HG02642 (cell line): ENCODE results near the gene ONECUT3.

Source experiments
- ATAC-seq: cut with Tn5 transposase; IDR thresholded peaks from one replicate; pipeline ENCODE4 v1.9.1; 2021; ENCODE audit warnings: mild to moderate bottlenecking; ENCODE audit not compliant: unreplicated experiment, poor library complexity

ONECUT3 gene

GRCh38 chr19:1736927-1737326 lies 16.4 kb upstream of the ONECUT3 start:
- no peak for ATAC-seq

- ATAC-seq, result no peak
Observed at GRCh38 chr19:1739960-1740629, 13.2 kb upstream of the ONECUT3 start.

- ATAC-seq, result no peak
Observed at GRCh38 chr19:1742989-1743696, 10.2 kb upstream of the ONECUT3 start.

- no peak for ATAC-seq
Observed at GRCh38 chr19:1744133-1744665, 9.1 kb upstream of the ONECUT3 start.

- no peak for ATAC-seq
Observed at GRCh38 chr19:1744822-1745563, 8.3 kb upstream of the ONECUT3 start.

GRCh38 chr19:1745589-1746031 lies 7.7 kb upstream of the ONECUT3 start:
- no peak for ATAC-seq

- no peak for ATAC-seq
Observed at GRCh38 chr19:1746401-1747284, 6.7 kb upstream of the ONECUT3 start.

GRCh38 chr19:1747285-1748114 lies 5.8 kb upstream of the ONECUT3 start:
- ATAC-seq, result no peak

GRCh38 chr19:1748115-1748872 lies 5.0 kb upstream of the ONECUT3 start:
- no peak for ATAC-seq

GRCh38 chr19:1748873-1749341 lies 4.4 kb upstream of the ONECUT3 start:
- no peak for ATAC-seq

GRCh38 chr19:1749373-1750342 lies 3.6 kb upstream of the ONECUT3 start:
- ATAC-seq, result no peak

- no peak for ATAC-seq
Observed at GRCh38 chr19:1750343-1751021, 2.8 kb upstream of the ONECUT3 start.

GRCh38 chr19:1751367-1752008 lies 1.8 kb upstream of the ONECUT3 start:
- no peak for ATAC-seq

GRCh38 chr19:1752009-1752756 lies 1.1 kb upstream of the ONECUT3 start:
- ATAC-seq, result no peak

- ATAC-seq, result no peak
Observed at GRCh38 chr19:1754018-1754635, 821 bp downstream of the ONECUT3 start.
